CD4-positive, alpha-beta memory T cell (primary cell): ENCODE data around the gene TYROBP. TPM values are rescaled to one million over a fixed set of nuclear protein-coding genes. Genes with fewer than 3 reads are reported as not detected.
A peak's percentile ranks its signal among the peaks of the same experiment; 100 is the strongest.

Source experiments
- CTCF ChIA-PET: fragments of 350-600 bp; sonication (Branson Sonifier 250); formaldehyde crosslinking; loops from one replicate; lab custom pipeline; 2021; ENCODE audit warnings: inconsistent platforms; ENCODE audit not compliant: partially characterized antibody; lab: Charles Lee
- POLR2A ChIA-PET: fragments of 350-600 bp; sonication (Branson Sonifier 250); formaldehyde crosslinking; loops from one replicate; lab custom pipeline; 2021; ENCODE audit not compliant: partially characterized antibody; lab: Charles Lee
- DNase-seq, 5 donors: peaks; one replicate each; pipeline versions ENCODE4 v3.0.0 to v3.0.0-alpha.2; 2020 to 2022; ENCODE audit warnings: mixed read lengths in 1 of 5
- H3K27ac ChIP-seq: one replicate; pipeline ENCODE4 v1.7.0; 2013; ENCODE audit warnings: low read depth, low read length
- H3K27me3 ChIP-seq: 2 replicates; pipeline ENCODE4 v1.7.0; 2013; ENCODE audit warnings: mild to moderate bottlenecking, low read length, moderate library complexity; ENCODE audit not compliant: insufficient read depth
- H3K36me3 ChIP-seq: 2 replicates; pipeline ENCODE4 v1.7.0; 2013; ENCODE audit warnings: mild to moderate bottlenecking, low read length, moderate library complexity; ENCODE audit not compliant: insufficient read depth
- H3K4me1 ChIP-seq: 2 replicates; pipeline ENCODE4 v1.7.0; 2013; ENCODE audit warnings: mild to moderate bottlenecking, low read length, moderate library complexity; ENCODE audit not compliant: insufficient read depth
- H3K4me3 ChIP-seq, 2 donors: one replicate each; pipeline ENCODE4 v1.7.0; 2013; ENCODE audit warnings: low read length in 2 of 2, mild to moderate bottlenecking in 1 of 2
- H3K9me3 ChIP-seq, 2 donors: one replicate each; pipeline ENCODE4 v1.7.0; 2013; ENCODE audit warnings: low read length in 2 of 2, control low read depth in 1 of 2; ENCODE audit not compliant: control insufficient read depth in 1 of 2
- H3K27ac Mint-ChIP-seq, 7 donors: one replicate each; pipeline ENCODE4 v1.8.0; 2020 to 2021; ENCODE audit warnings: mixed read lengths in 7 of 7, mild to moderate bottlenecking in 6 of 7, inconsistent platforms in 3 of 7, moderate library complexity in 3 of 7
- H3K27me3 Mint-ChIP-seq, 2 donors: one replicate each; pipeline ENCODE4 v1.8.0; 2020 to 2021; ENCODE audit warnings: mixed read lengths in 2 of 2
- H3K36me3 Mint-ChIP-seq, 2 donors: one replicate each; pipeline ENCODE4 v1.8.0; 2020 to 2021; ENCODE audit warnings: mixed read lengths in 2 of 2, inconsistent platforms in 1 of 2, mild to moderate bottlenecking in 1 of 2
- H3K4me1 Mint-ChIP-seq, 4 donors: one replicate each; pipeline ENCODE4 v1.8.0; 2020 to 2021; ENCODE audit warnings: mixed read lengths in 4 of 4, mild to moderate bottlenecking in 1 of 4
- H3K4me3 Mint-ChIP-seq, 8 donors: one replicate each; pipeline ENCODE4 v1.8.0; 2020 to 2021; ENCODE audit warnings: mixed read lengths in 8 of 8, mild to moderate bottlenecking in 7 of 8, moderate library complexity in 6 of 8, inconsistent platforms in 3 of 8
- H3K9me3 Mint-ChIP-seq, 8 donors: one replicate each; pipeline ENCODE4 v1.8.0; 2020 to 2021; ENCODE audit warnings: mixed read lengths in 8 of 8, mild to moderate bottlenecking in 5 of 8, inconsistent platforms in 3 of 8, moderate library complexity in 1 of 8
- intact Hi-C: fragments of 100-400 bp; cut with micrococcal nuclease; formaldehyde crosslinking; loops from one replicate; pipeline ENCODE4 v1.15.1; 2023
- polyA plus RNA-seq, 2 donors: library from polyadenylated mRNA; unstranded; fragments of 300-500 nt; fragmentation: Illumina TruSeq; gene quantifications; one replicate each; pipeline ENCODE4 v1.2.3, GENCODE V29; 2021
- total RNA-seq, 2 experiments: library from RNA; stranded (reverse); gene quantifications; one replicate each; pipeline ENCODE4 v1.2.3, GENCODE V29; 2021

Gene TYROBP
- total and polyA plus RNA-seq, 4 experiments from 2014 or later = 2.3 to 17.3 (median 7.6) TPM

DNA sequence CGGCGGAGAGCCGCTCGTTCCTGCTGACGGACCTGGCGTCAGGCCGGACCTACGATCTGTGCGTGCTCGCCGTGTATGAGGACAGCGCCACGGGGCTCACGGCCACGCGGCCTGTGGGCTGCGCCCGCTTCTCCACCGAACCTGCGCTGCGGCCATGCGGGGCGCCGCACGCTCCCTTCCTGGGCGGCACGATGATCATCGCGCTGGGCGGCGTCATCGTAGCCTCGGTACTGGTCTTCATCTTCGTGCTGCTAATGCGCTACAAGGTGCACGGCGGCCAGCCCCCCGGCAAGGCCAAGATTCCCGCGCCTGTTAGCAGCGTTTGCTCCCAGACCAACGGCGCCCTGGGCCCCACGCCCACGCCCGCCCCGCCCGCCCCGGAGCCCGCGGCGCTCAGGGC is 36.5 kb upstream of the TYROBP start:
- no peaks in the 10 kb centered on the region for H3K36me3 ChIP-seq
- H3K27ac ChIP-seq = no peak overlapping the region
- peaks cover 5% of the 10 kb centered on the region for H3K4me1 ChIP-seq
- H3K4me3 Mint-ChIP-seq = no peak overlapping the region
- peaks cover 21 to 39% of the 10 kb centered on the region in 2 donors for H3K36me3 Mint-ChIP-seq
- H3K27ac Mint-ChIP-seq = peak overlapping the region in 1 of 7 donors; percentile 57
- peak in 1 of 5 donors; percentile 2 for DNase-seq
- no peaks in the 10 kb centered on the region for H3K9me3 ChIP-seq
- peaks cover 18 to 45% (median 31%) of the 10 kb centered on the region in 4 donors for H3K4me1 Mint-ChIP-seq
- intact Hi-C loops = no loop called here
- CTCF ChIA-PET = interaction anchor here (1.5 to 1.7 kb wide), 2 partner anchors 14 to 62 kb away, joined by 4 to 5 read pairs; no protein-coding TSS in a partner anchor
- POLR2A ChIA-PET = interaction anchor here (2.6 kb wide), 1 partner anchor 14 kb away, joined by 18 read pairs; no protein-coding TSS in a partner anchor
- no peak overlapping the region for H3K4me3 ChIP-seq
- H3K27me3 ChIP-seq = no peaks in the 10 kb centered on the region
- no peaks in the 10 kb centered on the region for H3K27me3 Mint-ChIP-seq
- H3K9me3 Mint-ChIP-seq = peaks cover 0 to 5% (median 0%) of the 10 kb centered on the region in 8 donors

GRCh38 chr19:35943321-35944301 is 35.5 kb upstream of the TYROBP start:
- Histone ChIP-seq H3K4me1 (peaks cover 8% of the 10 kb centered on the region), H3K4me3 (no peak overlapping the region), H3K9me3 (no peaks in the 10 kb centered on the region), H3K36me3 (no peaks in the 10 kb centered on the region), H3K27me3 (no peaks in the 10 kb centered on the region), H3K27ac (no peak overlapping the region)
- Mint-ChIP-seq H3K4me3 (no peak overlapping the region), H3K36me3 (peaks cover 21 to 46% of the 10 kb centered on the region in 2 donors), H3K27ac (peak overlapping the region; percentile 28 to 85 (median 53)), H3K9me3 (peaks cover 0 to 5% (median 0%) of the 10 kb centered on the region in 8 donors), H3K27me3 (no peaks in the 10 kb centered on the region), H3K4me1 (peaks cover 20 to 42% (median 30%) of the 10 kb centered on the region in 4 donors)
- intact Hi-C loops = no loop called here
- DNase-seq = no peak
- ChIA-PET POLR2A (interaction anchor here (2.6 kb wide), 1 partner anchor 15 kb away, joined by 18 read pairs; no protein-coding TSS in a partner anchor), CTCF (interaction anchor here (1.5 to 1.7 kb wide), 2 partner anchors 15 to 62 kb away, joined by 4 to 5 read pairs; no protein-coding TSS in a partner anchor)

- no peaks in the 10 kb centered on the region for H3K27me3 ChIP-seq
- POLR2A ChIA-PET = no interaction called here
- no peaks in the 10 kb centered on the region for H3K27me3 Mint-ChIP-seq
- DNase-seq = no peak
- H3K36me3 Mint-ChIP-seq = peaks cover 21 to 55% of the 10 kb centered on the region in 2 donors
- intact Hi-C loops = no loop called here
- H3K4me1 ChIP-seq = peaks cover 16% of the 10 kb centered on the region
- CTCF ChIA-PET = interaction anchor here (1.6 kb wide), 1 partner anchor 11 kb away, joined by 3 read pairs; no protein-coding TSS in a partner anchor
- H3K27ac ChIP-seq = no peak overlapping the region
- H3K9me3 ChIP-seq = no peaks in the 10 kb centered on the region
- no peaks in the 10 kb centered on the region for H3K9me3 Mint-ChIP-seq
- H3K4me1 Mint-ChIP-seq = peaks cover 24 to 43% (median 34%) of the 10 kb centered on the region in 4 donors
- no peaks in the 10 kb centered on the region for H3K36me3 ChIP-seq
- peak overlapping the region in 2 of 7 donors; percentile 21 to 24 for H3K27ac Mint-ChIP-seq
- H3K4me3 Mint-ChIP-seq = no peak overlapping the region
- H3K4me3 ChIP-seq = no peak overlapping the region
Measured at GRCh38 chr19:35942235-35942634, 34.1 kb upstream of the TYROBP start.

GRCh38 chr19:35940839-35941238 is 32.7 kb upstream of the TYROBP start:
- H3K4me1 Mint-ChIP-seq = peaks cover 28 to 49% (median 37%) of the 10 kb centered on the region in 4 donors
- POLR2A ChIA-PET = interaction anchor here (1.5 kb wide), 1 partner anchor 13 kb away, joined by 3 read pairs; no protein-coding TSS in a partner anchor

DNA sequence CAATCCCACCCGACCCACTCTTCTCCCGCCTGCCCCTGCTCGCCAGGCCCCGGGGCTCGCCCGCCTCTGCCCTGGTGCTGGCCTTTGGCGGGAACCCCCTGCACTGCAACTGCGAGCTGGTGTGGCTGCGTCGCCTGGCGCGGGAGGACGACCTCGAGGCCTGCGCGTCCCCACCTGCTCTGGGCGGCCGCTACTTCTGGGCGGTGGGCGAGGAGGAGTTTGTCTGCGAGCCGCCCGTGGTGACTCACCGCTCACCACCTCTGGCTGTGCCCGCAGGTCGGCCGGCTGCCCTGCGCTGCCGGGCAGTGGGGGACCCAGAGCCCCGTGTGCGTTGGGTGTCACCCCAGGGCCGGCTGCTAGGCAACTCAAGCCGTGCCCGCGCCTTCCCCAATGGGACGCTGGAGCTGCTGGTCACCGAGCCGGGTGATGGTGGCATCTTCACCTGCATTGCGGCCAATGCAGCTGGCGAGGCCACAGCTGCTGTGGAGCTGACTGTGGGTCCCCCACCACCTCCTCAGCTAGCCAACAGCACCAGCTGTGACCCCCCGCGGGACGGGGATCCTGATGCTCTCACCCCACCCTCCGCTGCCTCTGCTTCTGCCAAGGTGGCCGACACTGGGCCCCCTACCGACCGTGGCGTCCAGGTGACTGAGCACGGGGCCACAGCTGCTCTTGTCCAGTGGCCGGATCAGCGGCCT is 32.1 kb upstream of the TYROBP start:
- H3K9me3 ChIP-seq = no peaks in the 10 kb centered on the region
- Mint-ChIP-seq H3K27me3 (no peaks in the 10 kb centered on the region), H3K4me1 (peaks cover 30 to 53% (median 40%) of the 10 kb centered on the region in 4 donors), H3K27ac (no peak overlapping the region), H3K36me3 (peaks cover 21 to 49% of the 10 kb centered on the region in 2 donors), H3K4me3 (no peak overlapping the region), H3K9me3 (peaks cover 0 to 2% (median 0%) of the 10 kb centered on the region in 8 donors)
- POLR2A ChIA-PET = interaction anchor here (1.5 kb wide), 1 partner anchor 13 kb away, joined by 3 read pairs; no protein-coding TSS in a partner anchor
- CTCF ChIA-PET = interaction anchor here (0.7 to 1.5 kb wide), 3 partner anchors 15 to 58 kb away, joined by 3 to 5 read pairs (median 4); no protein-coding TSS in a partner anchor
- no peak for DNase-seq
- H3K4me1 ChIP-seq = peaks cover 32% of the 10 kb centered on the region
- intact Hi-C loops = no loop called here
- H3K36me3 ChIP-seq = no peaks in the 10 kb centered on the region
- no peak overlapping the region for H3K27ac ChIP-seq
- no peak overlapping the region for H3K4me3 ChIP-seq
- no peaks in the 10 kb centered on the region for H3K27me3 ChIP-seq

More at GRCh38 chr19:35940839-35941238, 32.7 kb upstream of the TYROBP start:
- no peak overlapping the region for H3K4me3 ChIP-seq
- no peak overlapping the region for H3K27ac ChIP-seq
- no peak for DNase-seq
- intact Hi-C loops = no loop called here
- Mint-ChIP-seq H3K9me3 (peaks cover 0 to 2% (median 0%) of the 10 kb centered on the region in 8 donors), H3K4me3 (no peak overlapping the region), H3K27ac (peak overlapping the region in 5 of 7 donors; percentile 3 to 76 (median 26)), H3K36me3 (peaks cover 21 to 53% of the 10 kb centered on the region in 2 donors), H3K27me3 (no peaks in the 10 kb centered on the region)
- H3K4me1 ChIP-seq = peaks cover 26% of the 10 kb centered on the region
- H3K27me3 ChIP-seq = no peaks in the 10 kb centered on the region
- H3K9me3 ChIP-seq = no peaks in the 10 kb centered on the region
- CTCF ChIA-PET = interaction anchor here (1.4 to 1.5 kb wide), 2 partner anchors 18 to 59 kb away, joined by 5 read pairs; no protein-coding TSS in a partner anchor
- no peaks in the 10 kb centered on the region for H3K36me3 ChIP-seq

DNA sequence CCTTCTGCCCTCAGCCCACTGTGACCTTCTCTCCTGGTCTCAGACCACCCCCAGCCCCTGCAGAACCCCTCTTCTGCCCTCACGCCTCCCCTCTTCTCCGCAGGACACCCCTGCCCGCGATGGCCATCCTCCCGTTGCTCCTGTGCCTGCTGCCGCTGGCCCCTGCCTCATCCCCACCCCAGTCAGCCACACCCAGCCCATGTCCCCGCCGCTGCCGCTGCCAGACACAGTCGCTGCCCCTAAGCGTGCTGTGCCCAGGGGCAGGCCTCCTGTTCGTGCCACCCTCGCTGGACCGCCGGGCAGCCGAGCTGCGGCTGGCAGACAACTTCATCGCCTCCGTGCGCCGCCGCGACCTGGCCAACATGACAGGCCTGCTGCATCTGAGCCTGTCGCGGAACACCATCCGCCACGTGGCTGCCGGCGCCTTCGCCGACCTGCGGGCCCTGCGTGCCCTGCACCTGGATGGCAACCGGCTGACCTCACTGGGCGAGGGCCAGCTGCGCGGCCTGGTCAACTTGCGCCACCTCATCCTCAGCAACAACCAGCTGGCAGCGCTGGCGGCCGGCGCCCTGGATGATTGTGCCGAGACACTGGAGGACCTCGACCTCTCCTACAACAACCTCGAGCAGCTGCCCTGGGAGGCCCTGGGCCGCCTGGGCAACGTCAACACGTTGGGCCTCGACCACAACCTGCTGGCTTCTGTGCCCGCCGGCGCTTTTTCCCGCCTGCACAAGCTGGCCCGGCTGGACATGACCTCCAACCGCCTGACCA is 31.4 kb upstream of the TYROBP start:
- Mint-ChIP-seq H3K9me3 (peaks cover 0 to 2% (median 0%) of the 10 kb centered on the region in 8 donors), H3K4me3 (peak overlapping the region in 2 of 8 donors; percentile 87 to 91), H3K27me3 (no peaks in the 10 kb centered on the region), H3K27ac (peak overlapping the region in 3 of 7 donors; percentile 29 to 72 (median 30)), H3K4me1 (peaks cover 30 to 55% (median 42%) of the 10 kb centered on the region in 4 donors), H3K36me3 (peaks cover 21 to 49% of the 10 kb centered on the region in 2 donors)
- no peaks in the 10 kb centered on the region for H3K9me3 ChIP-seq
- H3K4me3 ChIP-seq = no peak overlapping the region
- H3K36me3 ChIP-seq = no peaks in the 10 kb centered on the region
- H3K27ac ChIP-seq = no peak overlapping the region
- peaks cover 35% of the 10 kb centered on the region for H3K4me1 ChIP-seq
- DNase-seq = no peak
- ChIA-PET POLR2A (no interaction called here), CTCF (interaction anchor here (1.3 to 1.5 kb wide), 2 partner anchors 19 to 58 kb away, joined by 4 to 5 read pairs; no protein-coding TSS in a partner anchor)
- H3K27me3 ChIP-seq = no peaks in the 10 kb centered on the region
- intact Hi-C loops = no loop called here
